HG03558 (cell line): ENCODE measurements around the gene OR52E2.
"Not testable (repeated sequence)": the region's sequence is repeated elsewhere in the genome, so short reads cannot be mapped to it uniquely, and the experiment has no call there.

ENCODE experiments used
- ATAC-seq: cut with Tn5 transposase; IDR thresholded peaks from one replicate; pipeline ENCODE4 v1.9.1; 2021; ENCODE audit warnings: moderate number of reproducible peaks; ENCODE audit not compliant: unreplicated experiment; ENCODE audit errors: extremely low read depth

OR52E2 gene

DNA sequence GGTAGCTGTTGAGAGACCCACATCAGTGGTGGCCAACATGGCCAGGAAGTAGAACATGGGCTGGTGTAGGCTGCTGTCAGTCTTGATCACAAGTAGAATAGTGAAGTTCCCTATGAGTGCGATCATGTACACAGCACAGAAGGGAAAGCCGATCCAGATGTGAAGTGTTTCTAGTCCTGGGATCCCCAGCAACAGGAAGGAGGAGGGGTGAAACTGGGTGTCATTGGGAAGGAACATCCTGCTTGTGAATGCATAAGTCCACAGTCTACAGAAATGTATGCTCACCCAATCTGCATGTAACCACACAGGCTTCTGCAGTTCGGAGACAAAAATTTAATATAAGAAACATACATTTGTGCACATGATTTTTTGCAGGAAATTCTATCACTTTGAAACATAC is at the start of gene OR52E2:
TSS of gene OR52E2 (minus strand) at position 237 of the 400 bp plus-strand sequence. CDS start at position 237, 0 bp downstream.
- no peak for ATAC-seq

- no peak for ATAC-seq
Observed at GRCh38 chr11:5107285-5107684, 47.9 kb upstream of the OR52E2 start.

- no peak for ATAC-seq
Observed at GRCh38 chr11:5103066-5103465, 43.6 kb upstream of the OR52E2 start.

DNA sequence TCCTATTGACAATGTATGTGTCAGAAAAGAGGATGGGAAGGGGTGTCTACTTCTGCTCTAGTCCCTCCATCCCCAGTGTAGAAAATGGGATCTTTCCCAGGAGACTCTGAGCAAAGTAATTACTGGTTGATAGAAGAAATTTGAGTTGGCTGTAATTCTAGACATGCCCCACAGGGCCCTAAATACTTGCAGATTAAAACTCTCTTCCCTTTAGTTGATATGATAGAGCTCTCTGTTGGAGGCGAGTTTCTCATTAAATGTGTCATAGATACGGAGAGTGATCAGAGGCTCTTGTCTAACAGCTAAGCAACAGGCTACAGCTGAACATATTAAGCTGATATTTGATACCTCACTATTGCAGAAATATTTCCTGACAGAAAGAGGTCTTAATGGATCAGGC is 42.8 kb upstream of the OR52E2 start:
- ATAC-seq: no peak

DNA sequence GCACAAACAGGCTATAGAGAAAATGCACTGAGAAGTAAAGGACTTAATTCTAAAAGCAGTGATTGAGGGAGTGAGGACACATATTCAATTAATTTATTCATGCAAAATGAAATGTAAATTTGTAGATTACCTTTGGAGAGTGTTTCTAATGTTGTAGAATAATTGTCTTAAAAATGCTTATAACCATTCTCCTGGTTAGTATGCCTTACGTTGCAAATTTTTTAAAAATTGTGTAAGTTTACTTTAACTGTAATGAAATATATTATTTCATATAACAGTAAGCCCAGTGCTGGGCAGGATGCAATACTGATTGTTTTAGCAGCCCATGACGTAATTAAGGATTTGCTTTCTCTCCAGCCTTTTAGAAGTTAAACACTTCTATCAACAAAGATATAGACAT is 36.6 kb upstream of the OR52E2 start:
- ATAC-seq: no peak

- no peak for ATAC-seq
Observed at GRCh38 chr11:5092821-5093585, 33.6 kb upstream of the OR52E2 start.

DNA sequence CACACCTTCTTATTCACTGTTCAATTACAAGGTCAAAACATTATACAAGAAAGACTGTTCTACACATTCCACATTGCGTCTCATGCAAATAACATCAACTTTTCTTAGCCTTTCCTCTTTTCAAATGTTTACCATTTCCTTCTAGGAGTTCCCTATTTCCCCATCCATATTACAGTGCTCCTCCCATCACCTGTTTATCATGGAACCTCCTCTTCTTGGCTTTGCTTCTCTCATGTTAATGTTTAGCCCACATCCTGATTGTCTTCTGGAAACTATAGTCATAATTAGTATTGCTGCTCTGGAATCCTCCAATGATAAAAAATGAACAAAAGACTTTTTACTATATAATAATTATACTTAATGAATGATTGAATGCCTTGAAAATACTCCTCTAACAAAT is 31.2 kb upstream of the OR52E2 start:
- no peak for ATAC-seq

DNA sequence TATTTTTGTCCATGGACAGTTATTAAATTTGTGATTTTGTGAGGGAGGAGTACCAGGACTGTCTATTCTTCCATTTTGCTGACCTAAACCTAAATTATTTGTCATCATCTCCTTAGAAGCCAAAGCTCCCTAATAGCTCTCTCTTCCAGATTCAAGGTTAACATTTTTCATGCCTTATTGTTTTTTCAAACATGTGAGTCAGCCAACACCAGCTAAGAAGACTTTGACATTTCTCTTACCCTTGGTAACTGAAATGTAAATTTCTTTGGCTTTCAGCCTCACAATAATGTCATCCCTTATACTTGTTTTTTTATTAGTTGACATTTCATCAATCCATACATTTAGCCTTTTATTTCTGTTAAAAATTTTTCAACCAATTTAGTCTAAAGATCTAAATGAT is 29.1 kb upstream of the OR52E2 start:
- no peak for ATAC-seq

- no peak for ATAC-seq
Observed at GRCh38 chr11:5083602-5084001, 24.2 kb upstream of the OR52E2 start.

- ATAC-seq: no peak
Observed at GRCh38 chr11:5081405-5081804, 22.0 kb upstream of the OR52E2 start.

DNA sequence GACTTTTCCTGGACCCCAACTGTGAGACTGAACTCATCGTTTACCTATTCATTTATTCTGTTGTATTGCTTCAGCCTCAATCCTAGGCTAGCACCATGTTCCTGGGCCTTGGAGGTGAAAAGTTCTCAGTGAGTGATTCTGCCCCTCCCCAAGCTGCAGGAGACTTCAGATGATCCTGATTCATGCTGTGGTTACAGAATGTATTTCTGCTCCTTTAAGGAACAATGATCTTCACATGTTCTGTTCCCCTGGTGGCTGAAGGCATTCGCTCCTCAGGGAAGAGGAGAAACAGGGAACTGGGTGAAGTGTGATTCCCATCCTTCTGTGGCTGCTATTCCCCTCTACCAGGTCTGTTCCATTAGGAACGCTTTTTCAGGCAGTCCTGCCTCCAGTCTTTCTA is 12.4 kb upstream of the OR52E2 start:
- ATAC-seq: no peak

GRCh38 chr11:5069272-5069671 is 9.8 kb upstream of the OR52E2 start, which contains the start of gene OR52E1:
Gene OR52E1, plus strand, starts transcription at chr11:5069572.
- ATAC-seq: no peak

- ATAC-seq: no peak
Observed at GRCh38 chr11:5065027-5065426, 5.6 kb upstream of the OR52E2 start.

GRCh38 chr11:5058679-5059078 is 748 bp downstream of the OR52E2 start:
- ATAC-seq: not testable (repeated sequence)

- ATAC-seq: no peak
Observed at GRCh38 chr11:5046754-5047330, 12.6 kb downstream of the OR52E2 start.

- no peak for ATAC-seq
Observed at GRCh38 chr11:5046226-5046625, 13.2 kb downstream of the OR52E2 start, which contains the start of gene OR52J3. Gene OR52J3, plus strand, starts transcription at chr11:5046526. Its CDS starts 0 bp downstream, at chr11:5046526.

GRCh38 chr11:5043380-5043779 is 16.0 kb downstream of the OR52E2 start:
- ATAC-seq: no peak

DNA sequence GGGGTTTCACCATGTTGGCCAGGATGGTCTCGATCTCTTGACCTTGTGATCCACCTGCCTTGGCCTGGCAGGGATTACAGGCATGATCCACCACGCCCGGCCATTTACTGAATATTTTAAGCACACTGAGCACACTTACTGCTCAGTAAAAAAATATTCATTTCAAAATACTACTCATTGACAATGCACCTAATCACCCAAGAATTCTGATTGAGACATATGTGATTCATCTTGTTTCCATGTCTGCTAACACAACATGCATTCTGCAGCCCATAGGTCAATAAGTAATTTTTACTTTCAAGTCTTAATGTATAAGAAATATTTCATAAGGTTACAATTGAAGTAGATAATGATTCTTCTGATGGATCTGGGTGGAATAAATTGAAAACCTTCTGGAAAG is 17.3 kb downstream of the OR52E2 start:
- ATAC-seq: no peak

DNA sequence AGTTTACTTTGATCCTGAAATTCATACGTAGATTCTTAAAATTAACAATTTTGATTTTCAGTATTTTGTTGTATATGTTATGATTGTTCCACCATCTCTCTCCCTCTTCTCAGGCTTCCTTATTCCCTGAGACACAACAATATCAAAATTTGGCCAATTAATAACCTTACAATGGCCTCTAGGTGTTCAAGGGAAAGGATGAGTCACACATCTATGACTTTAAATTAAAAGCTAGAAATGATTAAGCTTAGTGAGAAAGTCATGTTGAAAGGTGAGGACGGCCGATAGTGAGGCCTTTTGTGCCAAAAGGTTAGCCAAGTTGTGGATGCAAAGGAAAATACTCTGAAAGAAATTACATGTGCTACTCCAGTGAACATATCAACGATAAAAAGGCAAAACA is 18.6 kb downstream of the OR52E2 start:
- ATAC-seq: no peak

DNA sequence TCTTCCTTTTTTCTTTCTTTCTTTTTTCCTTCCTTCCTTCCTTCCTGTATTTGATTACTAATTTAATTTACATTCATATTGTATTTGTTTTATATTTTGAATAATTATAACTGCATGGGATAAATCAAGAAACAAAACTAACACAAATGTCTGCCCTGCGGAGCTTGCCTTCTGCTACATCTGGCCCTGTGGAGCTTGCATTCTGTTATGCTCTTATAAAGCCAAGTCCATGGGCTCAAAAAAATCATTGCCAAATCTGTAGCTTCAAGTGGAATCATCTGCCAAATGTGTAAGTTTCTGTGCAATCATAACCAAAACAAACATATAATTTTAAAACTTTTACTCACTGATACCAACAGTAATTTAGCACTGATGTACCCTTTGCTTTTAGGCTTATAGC is 21.1 kb downstream of the OR52E2 start:
- no peak for ATAC-seq

DNA sequence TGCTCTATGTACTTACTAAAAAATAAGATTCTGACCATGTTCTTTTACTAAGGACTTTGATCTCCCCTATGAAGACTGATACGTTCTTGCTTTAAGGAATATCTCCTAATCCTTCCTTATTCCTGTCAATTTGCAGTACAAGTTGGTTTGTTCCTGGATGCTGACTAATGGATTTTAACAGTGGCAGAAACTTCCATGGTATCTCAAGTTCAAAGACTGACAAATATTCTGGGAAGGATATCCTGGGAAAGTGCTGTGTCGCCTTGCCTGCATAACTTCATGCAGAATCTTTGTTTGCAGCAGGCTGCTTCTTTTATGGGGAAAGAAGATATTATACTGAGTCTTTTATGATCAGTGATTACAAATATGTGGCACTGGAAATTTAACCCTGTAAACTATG is 21.5 kb downstream of the OR52E2 start:
- ATAC-seq: no peak

- no peak for ATAC-seq
Observed at GRCh38 chr11:5036669-5037068, 22.8 kb downstream of the OR52E2 start.
